Measurements from ENCODE around the gene SLC5A6.

SLC5A6 gene

DNA sequence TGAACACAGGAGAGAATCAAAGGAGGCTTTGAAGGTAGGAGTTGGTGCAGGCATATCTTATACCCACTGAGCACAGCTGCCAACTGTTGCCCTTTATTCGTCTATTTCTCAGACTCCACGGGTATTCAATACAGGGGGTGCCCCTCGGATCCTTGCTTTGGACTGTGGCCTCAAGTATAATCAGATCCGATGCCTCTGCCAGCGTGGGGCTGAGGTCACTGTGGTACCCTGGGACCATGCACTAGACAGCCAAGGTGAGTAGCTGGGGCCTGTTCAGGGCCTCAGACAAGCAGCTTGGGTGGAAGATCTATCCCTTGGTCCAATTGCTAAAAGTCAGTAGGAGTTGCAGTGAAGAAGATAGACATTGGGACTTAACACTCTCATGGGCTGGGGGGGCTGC lies 10.3 kb upstream of the SLC5A6 start (continued):
- TF ChIP-seq, protein P1, sequence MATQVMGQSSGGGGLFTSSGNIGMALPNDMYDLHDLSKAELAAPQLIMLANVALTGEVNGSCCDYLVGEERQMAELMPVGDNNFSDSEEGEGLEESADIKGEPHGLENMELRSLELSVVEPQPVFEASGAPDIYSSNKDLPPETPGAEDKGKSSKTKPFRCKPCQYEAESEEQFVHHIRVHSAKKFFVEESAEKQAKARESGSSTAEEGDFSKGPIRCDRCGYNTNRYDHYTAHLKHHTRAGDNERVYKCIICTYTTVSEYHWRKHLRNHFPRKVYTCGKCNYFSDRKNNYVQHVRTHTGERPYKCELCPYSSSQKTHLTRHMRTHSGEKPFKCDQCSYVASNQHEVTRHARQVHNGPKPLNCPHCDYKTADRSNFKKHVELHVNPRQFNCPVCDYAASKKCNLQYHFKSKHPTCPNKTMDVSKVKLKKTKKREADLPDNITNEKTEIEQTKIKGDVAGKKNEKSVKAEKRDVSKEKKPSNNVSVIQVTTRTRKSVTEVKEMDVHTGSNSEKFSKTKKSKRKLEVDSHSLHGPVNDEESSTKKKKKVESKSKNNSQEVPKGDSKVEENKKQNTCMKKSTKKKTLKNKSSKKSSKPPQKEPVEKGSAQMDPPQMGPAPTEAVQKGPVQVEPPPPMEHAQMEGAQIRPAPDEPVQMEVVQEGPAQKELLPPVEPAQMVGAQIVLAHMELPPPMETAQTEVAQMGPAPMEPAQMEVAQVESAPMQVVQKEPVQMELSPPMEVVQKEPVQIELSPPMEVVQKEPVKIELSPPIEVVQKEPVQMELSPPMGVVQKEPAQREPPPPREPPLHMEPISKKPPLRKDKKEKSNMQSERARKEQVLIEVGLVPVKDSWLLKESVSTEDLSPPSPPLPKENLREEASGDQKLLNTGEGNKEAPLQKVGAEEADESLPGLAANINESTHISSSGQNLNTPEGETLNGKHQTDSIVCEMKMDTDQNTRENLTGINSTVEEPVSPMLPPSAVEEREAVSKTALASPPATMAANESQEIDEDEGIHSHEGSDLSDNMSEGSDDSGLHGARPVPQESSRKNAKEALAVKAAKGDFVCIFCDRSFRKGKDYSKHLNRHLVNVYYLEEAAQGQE (tag by site-specific recombination; IDR thresholded peaks at IDR 0.05): no peak

DNA sequence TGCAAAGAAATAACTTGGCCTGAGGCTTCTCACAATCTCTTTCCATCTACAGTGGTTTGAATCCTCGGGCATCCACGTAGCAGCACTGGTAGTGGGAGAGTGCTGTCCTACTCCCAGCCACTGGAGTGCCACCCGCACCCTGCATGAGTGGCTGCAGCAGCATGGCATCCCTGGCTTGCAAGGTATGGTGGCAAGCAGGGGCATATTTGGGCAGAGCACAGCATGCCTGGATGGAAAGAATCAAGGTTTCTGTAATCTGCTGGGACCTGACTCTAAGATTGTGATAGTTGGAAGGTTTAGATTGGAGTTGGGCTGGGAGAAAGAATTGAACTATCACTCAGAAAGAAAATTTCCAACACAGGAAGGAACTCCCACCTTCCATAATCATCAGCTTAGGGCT lies 9.1 kb upstream of the SLC5A6 start:
- ChIA-PET POLR2A (no interaction called here), CTCF (interaction anchor here (0.7 kb wide), 1 partner anchor 108 kb away, joined by 4 read pairs; no protein-coding TSS in a partner anchor)
- Histone ChIP-seq H3K4me1 (ENCODE audit: control insufficient read depth, insufficient read depth, low read length) (no peaks in the 10 kb centered on the region; the same call in 1 of the 2 replicates), H3K9me3 (ENCODE audit: control insufficient read depth, insufficient read depth, low read depth, low read length) (no peaks in the 10 kb centered on the region), H3K27ac (ENCODE audit: extremely low read depth, low read depth, low read length) (no peak overlapping the region), H3K36me3 (ENCODE audit: control insufficient read depth in 2 of 2, insufficient read depth in 1 of 2, low read length in 2 of 2) (peaks cover 36 to 91% of the 10 kb centered on the region in 2 experiments), H3K4me3 (ENCODE audit: low read depth, low read length) (no peak overlapping the region)
- TF ChIP-seq ZNF843 (tag by site-specific recombination; IDR thresholded peaks at IDR 0.05): no peak

DNA sequence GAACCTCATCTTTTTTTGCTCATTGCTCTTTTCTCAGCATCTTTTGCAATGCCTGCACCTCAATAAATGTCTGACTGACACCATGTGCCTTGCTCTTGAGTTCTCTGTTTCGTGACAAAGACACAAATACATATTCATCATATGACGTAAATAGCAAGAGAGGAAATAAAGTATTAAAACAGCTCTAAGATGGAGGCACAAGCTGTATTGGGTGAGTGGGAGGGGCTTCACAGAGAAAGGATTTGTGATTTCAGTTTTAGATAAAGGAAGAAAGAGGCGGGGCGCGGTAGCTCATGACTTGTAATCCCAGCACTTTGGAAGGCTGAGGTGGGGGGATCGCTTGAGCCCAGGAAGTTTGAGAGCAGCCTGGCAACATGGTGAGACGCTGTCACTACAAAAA lies 8.0 kb upstream of the SLC5A6 start:
- H3K9me3 ChIP-seq (ENCODE audit: control insufficient read depth, insufficient read depth, low read depth, low read length): no peaks in the 10 kb centered on the region
- no peak overlapping the region for H3K4me3 ChIP-seq (ENCODE audit: low read depth, low read length)
- TF ChIP-seq ZNF112 (tag by site-specific recombination; IDR thresholded peaks at IDR 0.05) (no peak), ZBTB17 (tag by site-specific recombination; IDR thresholded peaks at IDR 0.05) (no peak), ZNF133 (tag by site-specific recombination; IDR thresholded peaks at IDR 0.05) (no peak), ZNF530 (tag by site-specific recombination; IDR thresholded peaks at IDR 0.05; ENCODE audit: low read depth) (no peak), ZFP37 (tag by site-specific recombination; IDR thresholded peaks at IDR 0.05) (no peak), ZNF561 (tag by site-specific recombination; IDR thresholded peaks at IDR 0.05; ENCODE audit: borderline replicate concordance) (no peak), ZFP41 (tag by site-specific recombination; IDR thresholded peaks at IDR 0.05; ENCODE audit: borderline replicate concordance) (no peak), KLF9 (tag by site-specific recombination; IDR thresholded peaks at IDR 0.05; ENCODE audit: low read depth) (no peak), EGR2 (tag by site-specific recombination; IDR thresholded peaks at IDR 0.05; ENCODE audit: low read depth) (no peak), ZNF121 (tag by site-specific recombination; IDR thresholded peaks at IDR 0.05) (no peak), ZSCAN16 (tag by site-specific recombination; IDR thresholded peaks at IDR 0.05) (no peak), ZNF629 (tag by site-specific recombination; IDR thresholded peaks at IDR 0.05) (no peak), ZNF311 (tag by site-specific recombination; IDR thresholded peaks at IDR 0.05; ENCODE audit: borderline replicate concordance) (no peak), GLIS2 (tag by site-specific recombination; IDR thresholded peaks at IDR 0.05) (no peak), ZNF214 (tag by site-specific recombination; IDR thresholded peaks at IDR 0.05; ENCODE audit: borderline replicate concordance) (no peak)
- TF ChIP-seq, protein P2, sequence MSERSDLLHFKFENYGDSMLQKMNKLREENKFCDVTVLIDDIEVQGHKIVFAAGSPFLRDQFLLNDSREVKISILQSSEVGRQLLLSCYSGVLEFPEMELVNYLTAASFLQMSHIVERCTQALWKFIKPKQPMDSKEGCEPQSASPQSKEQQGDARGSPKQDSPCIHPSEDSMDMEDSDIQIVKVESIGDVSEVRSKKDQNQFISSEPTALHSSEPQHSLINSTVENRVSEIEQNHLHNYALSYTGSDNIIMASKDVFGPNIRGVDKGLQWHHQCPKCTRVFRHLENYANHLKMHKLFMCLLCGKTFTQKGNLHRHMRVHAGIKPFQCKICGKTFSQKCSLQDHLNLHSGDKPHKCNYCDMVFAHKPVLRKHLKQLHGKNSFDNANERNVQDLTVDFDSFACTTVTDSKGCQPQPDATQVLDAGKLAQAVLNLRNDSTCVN (tag by site-specific recombination; optimal IDR thresholded peaks at IDR 0.05): no peak
- TF ChIP-seq, protein P3, sequence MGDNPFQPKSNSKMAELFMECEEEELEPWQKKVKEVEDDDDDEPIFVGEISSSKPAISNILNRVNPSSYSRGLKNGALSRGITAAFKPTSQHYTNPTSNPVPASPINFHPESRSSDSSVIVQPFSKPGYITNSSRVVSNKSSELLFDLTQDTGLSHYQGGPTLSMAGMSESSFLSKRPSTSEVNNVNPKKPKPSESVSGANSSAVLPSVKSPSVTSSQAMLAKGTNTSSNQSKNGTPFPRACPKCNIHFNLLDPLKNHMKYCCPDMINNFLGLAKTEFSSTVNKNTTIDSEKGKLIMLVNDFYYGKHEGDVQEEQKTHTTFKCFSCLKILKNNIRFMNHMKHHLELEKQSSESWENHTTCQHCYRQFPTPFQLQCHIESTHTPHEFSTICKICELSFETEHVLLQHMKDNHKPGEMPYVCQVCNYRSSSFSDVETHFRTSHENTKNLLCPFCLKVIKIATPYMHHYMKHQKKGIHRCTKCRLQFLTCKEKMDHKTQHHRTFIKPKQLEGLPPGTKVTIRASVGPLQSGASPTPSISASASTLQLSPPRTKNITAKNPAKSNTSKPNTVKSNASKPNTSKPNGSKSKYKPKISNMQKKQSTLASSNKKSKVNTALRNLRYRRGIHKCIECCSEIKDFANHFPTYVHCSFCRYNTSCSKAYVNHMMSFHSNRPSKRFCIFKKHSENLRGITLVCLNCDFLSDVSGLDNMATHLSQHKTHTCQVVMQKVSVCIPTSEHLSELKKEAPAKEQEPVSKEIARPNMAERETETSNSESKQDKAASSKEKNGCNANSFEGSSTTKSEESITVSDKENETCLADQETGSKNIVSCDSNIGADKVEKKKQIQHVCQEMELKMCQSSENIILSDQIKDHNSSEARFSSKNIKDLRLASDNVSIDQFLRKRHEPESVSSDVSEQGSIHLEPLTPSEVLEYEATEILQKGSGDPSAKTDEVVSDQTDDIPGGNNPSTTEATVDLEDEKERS (tag by site-specific recombination; IDR thresholded peaks at IDR 0.05): no peak
- TF ChIP-seq, protein P1 (tag by site-specific recombination; IDR thresholded peaks at IDR 0.05): no peak
- no peak overlapping the region for H3K27ac ChIP-seq (ENCODE audit: extremely low read depth, low read depth, low read length)
- ChIA-PET POLR2A (no interaction called here), CTCF (interaction anchor here (1.0 to 2.8 kb wide), 3 partner anchors 10 to 83 kb away, joined by 3 to 8 read pairs (median 4); no protein-coding TSS in a partner anchor)
- peaks cover 28 to 91% of the 10 kb centered on the region in 2 experiments for H3K36me3 ChIP-seq (ENCODE audit: control insufficient read depth in 2 of 2, insufficient read depth in 1 of 2, low read length in 2 of 2)
- H3K4me1 ChIP-seq (ENCODE audit: control insufficient read depth, insufficient read depth, low read length): no peaks in the 10 kb centered on the region; the same call in 1 of the 2 replicates
